ENCODE measurements around the gene ARHGEF19. TPM values are rescaled to one million over a fixed set of nuclear protein-coding genes. Genes with fewer than 3 reads are reported as not detected.

ARHGEF19 gene
- total and polyA plus RNA-seq, 9 of the 15 experiments (the other 6 are each of a cell fraction or from before 2014, with no cell fraction given), result 0.73 to 21.0 (median 5.2) TPM

DNA sequence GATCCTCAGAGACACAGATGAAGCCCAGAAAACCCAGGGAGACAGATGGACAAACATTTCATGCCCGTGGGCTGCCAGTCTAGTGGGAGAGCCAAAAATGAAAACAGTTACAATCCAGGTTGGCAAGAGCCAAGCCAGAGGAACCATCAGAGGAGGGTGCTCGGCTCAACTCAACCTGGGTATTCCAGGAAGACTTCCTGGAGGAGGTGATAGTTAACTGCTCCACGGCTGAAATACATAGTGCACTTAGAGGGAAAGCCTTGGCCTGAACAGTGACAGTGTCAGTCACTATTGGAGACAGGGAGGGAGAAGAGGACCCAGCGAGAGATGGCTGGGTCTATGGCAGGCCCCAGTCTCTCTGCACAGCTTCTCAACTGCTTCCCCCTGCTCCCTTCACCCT lies 1.9 kb downstream of the ARHGEF19 start (continued):
- TF ChIP-seq CUX1 (CRISPR knock-in tag; IDR thresholded peaks at IDR 0.05) (no peak), CBFA2T3 (IDR thresholded peaks at IDR 0.05) (no peak), THRB (CRISPR knock-in tag; conservative IDR thresholded peaks at IDR 0.05) (no peak), ZNF764 (CRISPR knock-in tag; IDR thresholded peaks at IDR 0.05; ENCODE audit: low read depth) (no peak), ZNF224 (CRISPR knock-in tag; IDR thresholded peaks at IDR 0.05) (no peak), PTBP1 (IDR thresholded peaks at IDR 0.05; ENCODE audit: low read depth, low read length) (0 out of 2 replicates have a peak, but pooled peaks have one; percentile 75)
- TF ChIP-seq, protein P1, sequence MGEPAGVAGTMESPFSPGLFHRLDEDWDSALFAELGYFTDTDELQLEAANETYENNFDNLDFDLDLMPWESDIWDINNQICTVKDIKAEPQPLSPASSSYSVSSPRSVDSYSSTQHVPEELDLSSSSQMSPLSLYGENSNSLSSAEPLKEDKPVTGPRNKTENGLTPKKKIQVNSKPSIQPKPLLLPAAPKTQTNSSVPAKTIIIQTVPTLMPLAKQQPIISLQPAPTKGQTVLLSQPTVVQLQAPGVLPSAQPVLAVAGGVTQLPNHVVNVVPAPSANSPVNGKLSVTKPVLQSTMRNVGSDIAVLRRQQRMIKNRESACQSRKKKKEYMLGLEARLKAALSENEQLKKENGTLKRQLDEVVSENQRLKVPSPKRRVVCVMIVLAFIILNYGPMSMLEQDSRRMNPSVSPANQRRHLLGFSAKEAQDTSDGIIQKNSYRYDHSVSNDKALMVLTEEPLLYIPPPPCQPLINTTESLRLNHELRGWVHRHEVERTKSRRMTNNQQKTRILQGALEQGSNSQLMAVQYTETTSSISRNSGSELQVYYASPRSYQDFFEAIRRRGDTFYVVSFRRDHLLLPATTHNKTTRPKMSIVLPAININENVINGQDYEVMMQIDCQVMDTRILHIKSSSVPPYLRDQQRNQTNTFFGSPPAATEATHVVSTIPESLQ (CRISPR knock-in tag; IDR thresholded peaks at IDR 0.05), result no peak
- TF ChIP-seq, protein P2, sequence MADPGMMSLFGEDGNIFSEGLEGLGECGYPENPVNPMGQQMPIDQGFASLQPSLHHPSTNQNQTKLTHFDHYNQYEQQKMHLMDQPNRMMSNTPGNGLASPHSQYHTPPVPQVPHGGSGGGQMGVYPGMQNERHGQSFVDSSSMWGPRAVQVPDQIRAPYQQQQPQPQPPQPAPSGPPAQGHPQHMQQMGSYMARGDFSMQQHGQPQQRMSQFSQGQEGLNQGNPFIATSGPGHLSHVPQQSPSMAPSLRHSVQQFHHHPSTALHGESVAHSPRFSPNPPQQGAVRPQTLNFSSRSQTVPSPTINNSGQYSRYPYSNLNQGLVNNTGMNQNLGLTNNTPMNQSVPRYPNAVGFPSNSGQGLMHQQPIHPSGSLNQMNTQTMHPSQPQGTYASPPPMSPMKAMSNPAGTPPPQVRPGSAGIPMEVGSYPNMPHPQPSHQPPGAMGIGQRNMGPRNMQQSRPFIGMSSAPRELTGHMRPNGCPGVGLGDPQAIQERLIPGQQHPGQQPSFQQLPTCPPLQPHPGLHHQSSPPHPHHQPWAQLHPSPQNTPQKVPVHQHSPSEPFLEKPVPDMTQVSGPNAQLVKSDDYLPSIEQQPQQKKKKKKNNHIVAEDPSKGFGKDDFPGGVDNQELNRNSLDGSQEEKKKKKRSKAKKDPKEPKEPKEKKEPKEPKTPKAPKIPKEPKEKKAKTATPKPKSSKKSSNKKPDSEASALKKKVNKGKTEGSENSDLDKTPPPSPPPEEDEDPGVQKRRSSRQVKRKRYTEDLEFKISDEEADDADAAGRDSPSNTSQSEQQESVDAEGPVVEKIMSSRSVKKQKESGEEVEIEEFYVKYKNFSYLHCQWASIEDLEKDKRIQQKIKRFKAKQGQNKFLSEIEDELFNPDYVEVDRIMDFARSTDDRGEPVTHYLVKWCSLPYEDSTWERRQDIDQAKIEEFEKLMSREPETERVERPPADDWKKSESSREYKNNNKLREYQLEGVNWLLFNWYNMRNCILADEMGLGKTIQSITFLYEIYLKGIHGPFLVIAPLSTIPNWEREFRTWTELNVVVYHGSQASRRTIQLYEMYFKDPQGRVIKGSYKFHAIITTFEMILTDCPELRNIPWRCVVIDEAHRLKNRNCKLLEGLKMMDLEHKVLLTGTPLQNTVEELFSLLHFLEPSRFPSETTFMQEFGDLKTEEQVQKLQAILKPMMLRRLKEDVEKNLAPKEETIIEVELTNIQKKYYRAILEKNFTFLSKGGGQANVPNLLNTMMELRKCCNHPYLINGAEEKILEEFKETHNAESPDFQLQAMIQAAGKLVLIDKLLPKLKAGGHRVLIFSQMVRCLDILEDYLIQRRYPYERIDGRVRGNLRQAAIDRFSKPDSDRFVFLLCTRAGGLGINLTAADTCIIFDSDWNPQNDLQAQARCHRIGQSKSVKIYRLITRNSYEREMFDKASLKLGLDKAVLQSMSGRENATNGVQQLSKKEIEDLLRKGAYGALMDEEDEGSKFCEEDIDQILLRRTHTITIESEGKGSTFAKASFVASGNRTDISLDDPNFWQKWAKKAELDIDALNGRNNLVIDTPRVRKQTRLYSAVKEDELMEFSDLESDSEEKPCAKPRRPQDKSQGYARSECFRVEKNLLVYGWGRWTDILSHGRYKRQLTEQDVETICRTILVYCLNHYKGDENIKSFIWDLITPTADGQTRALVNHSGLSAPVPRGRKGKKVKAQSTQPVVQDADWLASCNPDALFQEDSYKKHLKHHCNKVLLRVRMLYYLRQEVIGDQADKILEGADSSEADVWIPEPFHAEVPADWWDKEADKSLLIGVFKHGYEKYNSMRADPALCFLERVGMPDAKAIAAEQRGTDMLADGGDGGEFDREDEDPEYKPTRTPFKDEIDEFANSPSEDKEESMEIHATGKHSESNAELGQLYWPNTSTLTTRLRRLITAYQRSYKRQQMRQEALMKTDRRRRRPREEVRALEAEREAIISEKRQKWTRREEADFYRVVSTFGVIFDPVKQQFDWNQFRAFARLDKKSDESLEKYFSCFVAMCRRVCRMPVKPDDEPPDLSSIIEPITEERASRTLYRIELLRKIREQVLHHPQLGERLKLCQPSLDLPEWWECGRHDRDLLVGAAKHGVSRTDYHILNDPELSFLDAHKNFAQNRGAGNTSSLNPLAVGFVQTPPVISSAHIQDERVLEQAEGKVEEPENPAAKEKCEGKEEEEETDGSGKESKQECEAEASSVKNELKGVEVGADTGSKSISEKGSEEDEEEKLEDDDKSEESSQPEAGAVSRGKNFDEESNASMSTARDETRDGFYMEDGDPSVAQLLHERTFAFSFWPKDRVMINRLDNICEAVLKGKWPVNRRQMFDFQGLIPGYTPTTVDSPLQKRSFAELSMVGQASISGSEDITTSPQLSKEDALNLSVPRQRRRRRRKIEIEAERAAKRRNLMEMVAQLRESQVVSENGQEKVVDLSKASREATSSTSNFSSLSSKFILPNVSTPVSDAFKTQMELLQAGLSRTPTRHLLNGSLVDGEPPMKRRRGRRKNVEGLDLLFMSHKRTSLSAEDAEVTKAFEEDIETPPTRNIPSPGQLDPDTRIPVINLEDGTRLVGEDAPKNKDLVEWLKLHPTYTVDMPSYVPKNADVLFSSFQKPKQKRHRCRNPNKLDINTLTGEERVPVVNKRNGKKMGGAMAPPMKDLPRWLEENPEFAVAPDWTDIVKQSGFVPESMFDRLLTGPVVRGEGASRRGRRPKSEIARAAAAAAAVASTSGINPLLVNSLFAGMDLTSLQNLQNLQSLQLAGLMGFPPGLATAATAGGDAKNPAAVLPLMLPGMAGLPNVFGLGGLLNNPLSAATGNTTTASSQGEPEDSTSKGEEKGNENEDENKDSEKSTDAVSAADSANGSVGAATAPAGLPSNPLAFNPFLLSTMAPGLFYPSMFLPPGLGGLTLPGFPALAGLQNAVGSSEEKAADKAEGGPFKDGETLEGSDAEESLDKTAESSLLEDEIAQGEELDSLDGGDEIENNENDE (IDR thresholded peaks at IDR 0.05; ENCODE audit: low read depth, low read length), result no peak

All from K562 (cell line).